Stimulated activated CD8-positive, alpha-beta memory T cell treated with anti-CD3 and anti-CD28 coated beads, Interleukin-2, amount 100 ng/mL, for 1 hour (primary cell): Measurements from ENCODE around the gene SSPN.

Experiments
- DNase-seq, 2 donors: peaks; one replicate each; pipeline ENCODE4 v3.0.0-alpha.2; 2020; ENCODE audit warnings: low read depth in 2 of 2

The SSPN gene

DNA sequence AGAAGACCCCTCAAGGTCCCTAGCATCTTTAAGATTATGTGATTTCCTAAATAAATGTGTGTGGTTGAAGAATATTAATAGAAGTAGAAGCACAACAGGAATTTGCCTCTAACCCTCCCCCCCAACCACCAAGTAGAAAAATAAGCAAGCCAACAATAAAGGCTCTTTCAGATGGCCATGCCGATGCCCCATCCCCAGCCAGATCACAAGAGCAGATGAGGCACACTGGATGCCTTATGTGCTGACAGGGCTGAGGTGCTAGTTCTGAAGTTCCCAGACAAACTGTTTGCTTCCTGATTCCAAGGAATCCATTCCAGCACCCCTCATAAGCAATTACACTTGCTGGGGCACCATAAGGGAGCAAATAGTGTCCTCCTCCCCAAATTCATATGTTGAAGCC, 90.0 kb downstream of the SSPN start:
- DNase-seq: no peak

DNA sequence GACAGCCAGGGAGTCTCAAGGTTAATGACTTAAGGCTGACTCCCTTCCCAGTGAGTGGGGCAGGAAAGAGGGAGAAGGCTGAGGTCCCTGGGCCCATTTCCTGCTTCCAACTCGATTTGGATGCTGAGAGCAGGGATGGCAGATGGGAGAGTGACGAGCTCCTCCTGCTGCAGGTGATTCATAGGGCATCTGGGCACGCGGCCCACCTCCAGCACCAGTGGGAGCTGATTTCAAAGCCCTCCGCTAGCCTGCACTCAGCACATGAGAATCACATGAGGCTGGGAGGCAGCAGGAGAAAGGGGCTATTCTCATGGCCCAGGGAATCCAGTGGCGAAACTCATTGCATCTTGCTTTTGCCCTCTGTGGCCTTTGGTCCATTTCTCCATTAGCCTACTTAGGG, 90.8 kb downstream of the SSPN start:
- no peak for DNase-seq

DNA sequence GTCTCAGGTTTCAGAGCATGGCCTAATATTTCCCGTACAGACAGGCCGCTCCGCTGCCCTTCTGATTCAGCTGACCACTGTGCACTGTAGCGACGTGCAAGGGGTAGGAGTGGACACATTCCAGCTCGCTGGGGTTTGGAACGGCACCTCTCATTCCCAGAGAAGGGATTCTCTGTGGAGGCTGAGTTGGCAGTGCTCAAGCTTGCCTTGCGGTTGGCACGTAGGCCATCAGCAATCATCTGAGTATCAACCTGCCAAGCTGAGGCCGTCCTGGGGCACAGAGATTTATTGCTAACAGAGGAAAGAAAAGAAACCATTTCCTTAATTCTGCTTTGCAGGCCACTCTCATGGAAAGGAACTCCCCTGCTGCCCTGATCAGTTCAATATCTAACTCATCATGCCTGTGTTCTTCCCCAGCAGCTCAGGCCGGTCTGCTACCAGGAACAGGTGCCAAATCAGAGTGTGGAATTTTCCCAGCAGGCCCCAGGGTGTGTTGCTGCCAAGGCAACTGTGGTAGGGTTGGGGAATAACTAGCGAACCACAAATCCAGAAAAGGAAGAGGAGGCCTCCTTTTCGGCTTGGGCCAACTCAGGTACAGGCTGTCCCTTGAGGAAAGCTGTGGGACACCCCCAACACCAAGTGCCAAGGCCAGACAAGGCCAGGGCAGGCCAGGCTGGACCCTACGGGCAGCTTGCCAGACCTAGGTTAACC, 92.5 kb downstream of the SSPN start:
- no peak for DNase-seq

DNA sequence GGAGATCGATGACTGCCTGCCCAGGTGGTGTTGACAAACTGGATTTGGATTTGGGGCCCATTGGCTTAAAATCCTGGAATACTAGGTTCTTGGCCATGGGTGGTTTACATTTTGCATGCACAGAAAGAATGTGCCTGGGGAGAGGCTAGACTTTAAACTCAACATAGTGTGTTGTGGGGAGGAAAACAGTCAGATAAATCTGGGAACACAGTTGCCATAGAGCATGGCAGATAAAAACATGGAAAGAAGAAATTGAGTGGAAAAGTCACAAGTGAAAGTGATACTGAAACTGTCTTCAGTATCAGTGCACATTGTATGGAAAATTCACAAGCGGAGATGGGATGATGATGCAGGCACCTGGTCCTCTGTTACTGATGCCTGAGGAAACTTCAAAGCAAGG, 95.2 kb downstream of the SSPN start:
- no peak for DNase-seq

DNA sequence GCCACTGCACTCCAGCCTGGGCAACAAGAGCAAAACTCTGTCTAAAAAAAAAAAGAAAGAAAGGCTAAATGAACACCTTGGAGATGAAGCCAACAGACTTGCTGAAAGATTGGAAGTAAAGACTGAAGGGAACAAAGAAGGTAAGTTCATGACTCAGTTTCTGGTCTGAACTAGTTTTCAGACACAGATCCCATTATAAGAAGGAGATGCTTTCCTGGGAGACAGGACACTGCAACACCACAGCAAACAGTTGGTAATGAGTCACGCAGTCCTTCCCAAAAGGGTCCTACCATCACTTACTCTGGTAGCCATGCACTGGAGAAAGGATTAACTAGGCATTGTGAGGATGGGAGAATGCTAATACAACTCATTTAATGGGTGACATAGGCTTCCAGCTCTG, 97.2 kb downstream of the SSPN start:
- DNase-seq: no peak

DNA sequence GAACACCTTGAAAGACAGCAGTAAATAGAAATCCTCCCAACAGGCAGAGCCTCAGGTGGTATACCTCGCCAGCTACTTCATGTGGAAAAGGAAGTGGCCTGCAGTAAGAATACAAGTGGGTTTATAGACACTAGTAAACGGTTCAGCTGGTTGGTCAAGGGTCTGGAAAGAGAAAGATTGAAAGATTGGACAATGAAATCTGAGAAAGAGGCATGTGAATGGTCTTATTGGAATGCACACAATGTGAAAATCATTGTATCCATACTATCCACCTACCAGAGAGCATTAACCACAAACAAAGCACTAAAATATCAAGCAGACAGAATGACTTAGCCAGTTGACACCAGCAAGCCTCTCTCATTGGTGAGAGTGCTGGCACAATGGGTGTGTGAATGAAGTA, 98.2 kb downstream of the SSPN start:
- no peak for DNase-seq

DNA sequence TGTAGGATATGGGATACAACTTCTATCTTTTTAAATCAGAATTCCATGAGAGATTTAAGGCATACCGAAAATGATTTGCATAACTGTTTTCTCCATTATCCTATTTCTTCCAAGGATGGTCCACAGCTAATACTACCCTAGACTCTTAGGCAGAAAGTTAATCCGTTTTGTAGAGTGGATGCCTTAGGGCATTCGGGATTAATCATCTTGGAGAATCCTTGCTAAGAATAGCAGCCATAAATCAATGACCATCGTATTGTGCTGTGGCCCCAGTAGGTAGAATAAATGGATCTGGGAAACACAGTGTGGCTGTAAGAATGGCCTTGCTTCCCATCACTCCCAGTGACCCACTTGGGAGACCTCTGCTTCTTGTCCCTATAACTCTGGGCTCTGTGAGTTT, 99.6 kb downstream of the SSPN start:
- no peak for DNase-seq

DNA sequence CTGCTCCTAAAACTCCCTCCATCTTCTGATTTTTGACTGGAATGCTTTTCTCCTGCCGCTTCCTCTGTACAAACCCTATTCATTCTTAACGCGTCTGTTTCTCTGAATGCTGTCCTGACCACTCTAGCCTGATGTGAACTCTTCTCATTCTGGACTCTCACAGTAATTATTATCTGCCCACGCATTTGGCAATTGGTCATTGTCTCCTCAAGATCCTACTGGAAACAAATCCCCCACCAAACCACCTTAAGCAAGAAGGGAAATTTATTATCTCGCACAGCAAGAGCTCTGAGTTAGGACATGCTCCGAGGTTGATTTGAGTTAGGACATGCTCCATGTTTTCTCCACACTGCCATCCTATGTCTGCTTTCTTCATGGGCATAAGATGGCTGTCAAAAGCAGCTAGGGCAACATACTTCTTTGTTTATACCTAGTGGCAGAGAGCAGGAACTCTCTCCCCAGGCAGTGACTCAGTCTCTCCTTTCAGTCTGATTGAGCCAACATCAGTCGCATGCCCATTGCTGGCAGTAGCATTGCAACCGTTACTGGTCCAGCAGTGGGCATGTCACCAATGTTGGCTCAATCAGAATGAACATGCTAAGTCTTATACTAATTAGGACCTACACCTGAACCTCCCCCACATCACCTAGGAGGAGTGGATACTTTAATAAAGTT, 102.2 kb downstream of the SSPN start:
- no peak for DNase-seq

DNA sequence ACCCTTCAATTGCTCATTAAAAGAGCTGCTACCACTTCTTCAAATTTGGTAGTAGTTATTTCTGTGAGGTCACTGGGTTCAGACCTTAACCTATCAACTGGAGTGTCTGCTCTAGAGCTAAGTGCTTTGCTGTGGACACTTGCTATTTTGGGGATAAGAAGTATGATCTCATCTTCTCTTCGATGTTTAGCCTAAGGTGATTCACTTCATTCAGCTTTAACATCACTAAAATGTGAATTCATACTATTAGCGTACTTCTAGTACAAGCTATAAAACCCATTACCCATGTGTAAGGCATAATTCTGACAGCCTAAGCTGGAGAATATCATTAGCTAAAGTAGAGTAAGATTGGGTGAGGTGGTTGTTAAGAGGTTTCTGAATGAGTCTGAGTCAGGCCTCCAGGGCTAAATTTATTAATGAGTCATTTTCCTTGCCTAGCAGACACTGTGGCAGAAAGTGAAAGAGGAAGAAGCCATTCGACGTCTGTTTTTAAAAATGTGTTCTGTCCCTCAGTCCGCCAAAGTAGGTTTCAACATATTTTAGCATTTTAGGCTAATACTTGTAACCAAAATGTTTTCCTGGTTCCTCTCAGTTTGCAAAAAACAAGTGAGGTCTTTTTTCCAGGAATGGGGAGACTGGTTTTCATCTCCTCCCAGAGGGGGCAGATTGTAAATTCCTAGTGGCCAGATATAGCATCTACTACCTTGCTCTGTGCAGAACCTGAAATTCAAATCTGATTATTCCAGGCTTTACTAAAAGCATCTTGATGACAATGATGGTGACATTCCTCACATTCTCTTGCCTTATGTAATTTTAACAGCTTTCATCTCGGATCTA, 103.6 kb downstream of the SSPN start:
- DNase-seq: no peak

DNA sequence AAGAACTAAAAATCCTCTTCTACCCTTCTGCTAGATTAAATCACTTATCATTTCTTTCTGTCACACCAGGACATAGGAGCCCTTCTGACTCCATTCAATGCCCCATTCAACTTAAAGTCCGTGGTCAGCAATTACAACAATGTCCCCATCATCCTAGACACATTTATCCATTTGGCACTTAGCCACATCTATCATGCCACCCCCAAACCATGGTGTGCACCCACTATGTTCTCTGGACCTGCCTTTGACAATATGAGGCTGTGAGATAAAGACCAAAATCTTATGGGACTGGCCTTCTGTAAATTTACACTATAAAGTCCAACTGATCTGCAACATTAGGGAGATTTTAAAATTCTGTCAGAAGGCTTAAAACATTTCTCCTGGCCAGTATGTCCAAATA, 104.4 kb downstream of the SSPN start:
- no peak for DNase-seq
